Upper lobe of left lung (tissue), 6 donors: ENCODE data around the gene CTRL. TPM values are rescaled to one million over a fixed set of nuclear protein-coding genes. Genes with fewer than 3 reads are reported as not detected.
A peak's percentile ranks its signal among the peaks of the same experiment; 100 is the strongest.

Experiments
- ATAC-seq, 2 donors: fragments of 200-7000 bp; cut with Tn5 transposase; one replicate each; pipeline ENCODE4 v1.9.1; 2022; ENCODE audit warnings: mild to moderate bottlenecking in 2 of 2, moderate library complexity in 2 of 2; ENCODE audit not compliant: low FRiP score in 2 of 2
- DNase-seq, 2 donors: peaks; one replicate each; pipeline ENCODE4 v3.0.0-alpha.2; 2019 to 2020
- H3K27ac ChIP-seq, 4 donors: fragments of 200-600 bp; sonication (generic); one replicate each; pipeline ENCODE4 v1.5.1; 2016 to 2019
- H3K27me3 ChIP-seq, 4 donors: fragments of 200-600 bp; sonication (generic); one replicate each; pipeline ENCODE4 v1.5.1; 2017 to 2019
- H3K36me3 ChIP-seq, 4 donors: fragments of 200-600 bp; sonication (generic); one replicate each; pipeline ENCODE4 v1.5.1; 2016 to 2019
- H3K4me1 ChIP-seq, 4 donors: fragments of 200-600 bp; sonication (generic); one replicate each; pipeline ENCODE4 v1.5.1; 2018 to 2019
- H3K4me3 ChIP-seq, 4 donors: fragments of 200-600 bp; sonication (generic); one replicate each; pipeline ENCODE4 v1.5.1; 2017 to 2019; ENCODE audit warnings: mild to moderate bottlenecking in 2 of 4, moderate library complexity in 1 of 4
- H3K9me3 ChIP-seq, 4 donors: fragments of 200-600 bp; sonication (generic); one replicate each; pipeline ENCODE4 v1.5.1; 2018 to 2019
- EP300 ChIP-seq, 4 donors: sonication (generic); formaldehyde crosslinking; IDR thresholded peaks; one replicate each; pipeline ENCODE4 v1.5.1; 2017; ENCODE audit warnings: antibody characterized with exemption in 4 of 4, control low read depth in 2 of 4
- POLR2A ChIP-seq, 4 donors: fragments of 450-650 bp; IDR thresholded peaks; one replicate each; pipeline ENCODE4 v1.5.1; 2016 to 2017; ENCODE audit warnings: antibody characterized with exemption in 4 of 4, mild to moderate bottlenecking in 2 of 4
- POLR2AphosphoS5 ChIP-seq, 2 donors: sonication (generic); formaldehyde crosslinking; IDR thresholded peaks; one replicate each; pipeline ENCODE4 v1.5.1; 2017; ENCODE audit warnings: antibody characterized with exemption in 2 of 2
- WGBS, 2 donors: methylation state at CpG; one replicate each; pipeline ENCODE4 v1.1.5; 2017 to 2018; 5-methylcytosine and 5-hydroxymethylcytosine counted together
- total RNA-seq, 6 donors: library from RNA; depleted of rRNA in 4 of 6; stranded (reverse); fragments of >200 nt in 4 of 6; gene quantifications; one replicate each; pipeline versions ENCODE4 v1.1.0 to v1.2.1, GENCODE V29; 2016 to 2021
- TF ChIP-seq, protein P1 (sequence below), 6 experiments: fragments of 450-650 bp in 4 of 6; fragments of 200-600 bp in 2 of 6; sonication (generic) in 2 of 6; IDR thresholded peaks; one replicate each; pipeline ENCODE4 v1.5.1; 2016 to 2019; ENCODE audit warnings: antibody characterized with exemption in 6 of 6
- donor health status: DM: no; HTN: no; CAD: no; lungs with moderate emphysema.
- donor health status: DM: no; HTN: yes; CAD: no; lungs with severe emphysema.

Gene CTRL
- total RNA-seq, 6 donors from 2014 or later = 1.6 to 4.2 (median 2.4) TPM

DNA sequence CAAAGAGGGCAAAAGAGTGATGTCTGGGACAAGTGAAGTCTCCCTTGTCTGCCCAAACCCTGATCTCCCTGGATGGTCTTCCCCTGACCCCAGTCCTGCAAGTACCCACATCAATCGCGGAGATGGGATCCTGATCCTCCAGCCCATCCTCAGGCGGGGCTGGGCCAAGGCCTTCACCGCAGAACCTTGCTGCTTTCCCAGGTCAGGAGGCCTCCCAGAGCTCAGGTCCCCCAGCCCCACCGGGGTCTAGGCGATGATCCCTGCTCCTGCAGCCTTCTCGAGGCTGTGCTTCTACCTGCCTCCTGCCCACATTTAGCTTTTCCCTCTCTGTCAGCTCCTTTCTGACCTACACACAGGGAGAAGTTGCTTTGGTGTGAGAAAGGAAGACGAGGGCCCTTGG, 30.5 kb upstream of the CTRL start:
- TF ChIP-seq POLR2AphosphoS5 (IDR thresholded peaks at IDR 0.05) (no peak), POLR2A (IDR thresholded peaks at IDR 0.05) (no peak)
- TF ChIP-seq, protein P1, sequence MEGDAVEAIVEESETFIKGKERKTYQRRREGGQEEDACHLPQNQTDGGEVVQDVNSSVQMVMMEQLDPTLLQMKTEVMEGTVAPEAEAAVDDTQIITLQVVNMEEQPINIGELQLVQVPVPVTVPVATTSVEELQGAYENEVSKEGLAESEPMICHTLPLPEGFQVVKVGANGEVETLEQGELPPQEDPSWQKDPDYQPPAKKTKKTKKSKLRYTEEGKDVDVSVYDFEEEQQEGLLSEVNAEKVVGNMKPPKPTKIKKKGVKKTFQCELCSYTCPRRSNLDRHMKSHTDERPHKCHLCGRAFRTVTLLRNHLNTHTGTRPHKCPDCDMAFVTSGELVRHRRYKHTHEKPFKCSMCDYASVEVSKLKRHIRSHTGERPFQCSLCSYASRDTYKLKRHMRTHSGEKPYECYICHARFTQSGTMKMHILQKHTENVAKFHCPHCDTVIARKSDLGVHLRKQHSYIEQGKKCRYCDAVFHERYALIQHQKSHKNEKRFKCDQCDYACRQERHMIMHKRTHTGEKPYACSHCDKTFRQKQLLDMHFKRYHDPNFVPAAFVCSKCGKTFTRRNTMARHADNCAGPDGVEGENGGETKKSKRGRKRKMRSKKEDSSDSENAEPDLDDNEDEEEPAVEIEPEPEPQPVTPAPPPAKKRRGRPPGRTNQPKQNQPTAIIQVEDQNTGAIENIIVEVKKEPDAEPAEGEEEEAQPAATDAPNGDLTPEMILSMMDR (IDR thresholded peaks at IDR 0.05) = no peak
- WGBS, 2 donors = 94 to 95% methylated on average over 4 to 8 of the region's 8 CpGs
- H3K36me3 ChIP-seq = peaks cover 0 to 68% (median 43%) of the 10 kb centered on the region in 4 donors
- H3K27ac ChIP-seq = peak overlapping the region; percentile 74 to 89 (median 83)
- H3K4me3 ChIP-seq = no peak overlapping the region
- H3K27me3 ChIP-seq = no peaks in the 10 kb centered on the region
- ATAC-seq (no peak), DNase-seq (no peak)
- H3K9me3 ChIP-seq = no peaks in the 10 kb centered on the region
- H3K4me1 ChIP-seq = peaks cover 70 to 78% (median 73%) of the 10 kb centered on the region in 4 donors

DNA sequence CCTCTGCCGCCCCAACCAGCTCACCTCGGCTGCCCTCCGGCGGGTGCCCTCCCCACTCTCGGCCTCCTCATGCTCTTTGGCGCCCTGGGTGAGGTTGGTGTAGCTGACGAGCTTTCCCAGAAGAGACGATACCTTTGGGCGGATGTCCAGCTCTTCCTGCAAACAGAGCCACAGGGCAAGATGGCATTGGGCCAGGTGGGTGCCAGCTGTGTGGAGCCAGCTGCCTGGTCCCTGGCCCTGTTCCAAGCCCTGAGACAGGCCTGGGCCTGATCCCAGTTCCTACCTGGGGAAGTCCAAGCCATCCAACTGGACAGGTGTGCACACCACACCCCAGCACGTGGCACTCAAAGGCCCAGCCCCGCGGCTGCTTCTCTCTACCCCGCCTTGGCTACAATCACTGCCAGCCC, 29.9 kb upstream of the CTRL start:
- no peak for ATAC-seq
- Histone ChIP-seq H3K27me3 (no peaks in the 10 kb centered on the region), H3K27ac (peak overlapping the region; percentile 74 to 89 (median 83)), H3K4me3 (no peak overlapping the region), H3K9me3 (no peaks in the 10 kb centered on the region), H3K4me1 (peaks cover 64 to 73% (median 67%) of the 10 kb centered on the region in 4 donors), H3K36me3 (peaks cover 0 to 73% (median 45%) of the 10 kb centered on the region in 4 donors)
- DNase-seq = peak in 1 of 2 donors; percentile 82
- TF ChIP-seq EP300 (IDR thresholded peaks at IDR 0.05) = no peak
- peak in 1 of 2 donors; percentile 5 for TF ChIP-seq POLR2AphosphoS5 (IDR thresholded peaks at IDR 0.05)
- WGBS, 2 donors = 63 to 76% methylated on average over 9 to 10 of the region's 13 CpGs

DNA sequence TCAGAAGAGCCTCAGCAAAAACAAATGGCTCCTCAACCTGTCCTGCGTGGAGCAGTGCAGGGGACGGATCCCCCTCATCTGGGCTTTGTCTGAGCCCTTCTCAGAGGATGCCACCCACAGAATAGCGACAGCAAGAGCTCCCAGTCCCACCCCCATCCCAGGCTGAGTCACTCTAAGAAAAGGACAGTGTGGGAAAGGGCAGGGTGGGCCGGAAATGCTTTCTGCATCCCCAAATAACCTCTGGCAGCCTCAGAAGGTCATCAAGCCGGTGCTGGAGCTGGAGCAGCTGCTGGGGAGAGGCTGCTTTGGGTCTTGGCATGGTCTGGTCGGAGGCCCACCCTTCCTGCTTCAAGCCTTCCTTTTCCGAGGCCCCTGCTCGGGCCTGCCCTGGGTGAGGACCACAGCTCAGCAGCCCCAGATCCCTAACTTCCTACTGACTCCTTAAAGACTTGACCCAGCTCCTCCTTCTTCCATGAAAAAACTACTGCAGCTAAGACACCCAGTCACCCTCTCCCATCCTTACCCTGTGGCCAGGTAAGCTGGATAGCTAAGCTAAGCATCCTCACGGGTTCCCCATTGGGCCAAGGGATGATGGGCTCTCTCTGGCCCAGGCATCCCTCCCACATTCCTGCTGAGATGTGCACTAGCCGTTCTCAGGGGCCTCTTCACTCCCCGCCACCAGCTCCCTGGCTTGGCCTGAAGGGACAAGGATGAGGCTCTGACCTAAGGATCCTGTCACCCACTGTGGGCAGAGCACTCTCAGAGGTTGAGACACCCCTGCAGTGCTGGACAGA, 28.1 kb upstream of the CTRL start:
- peak; percentile 68 to 84 for ATAC-seq
- Histone ChIP-seq H3K9me3 (no peaks in the 10 kb centered on the region), H3K4me1 (peaks cover 48 to 60% (median 57%) of the 10 kb centered on the region in 4 donors), H3K36me3 (peaks cover 0 to 89% (median 58%) of the 10 kb centered on the region in 4 donors), H3K4me3 (no peak overlapping the region), H3K27ac (peak overlapping the region; percentile 74 to 89 (median 83)), H3K27me3 (no peaks in the 10 kb centered on the region)
- TF ChIP-seq POLR2A (IDR thresholded peaks at IDR 0.05) (no peak), POLR2AphosphoS5 (IDR thresholded peaks at IDR 0.05) (peak; percentile 71 to 85), EP300 (IDR thresholded peaks at IDR 0.05) (peak in 2 of 4 donors; percentile 65 to 92)
- TF ChIP-seq, protein P1 (IDR thresholded peaks at IDR 0.05) = no peak
- peak; percentile 19 to 51 for DNase-seq
- 48 to 58% methylated on average over 6 to 9 of the region's 11 CpGs for WGBS, 2 donors

DNA sequence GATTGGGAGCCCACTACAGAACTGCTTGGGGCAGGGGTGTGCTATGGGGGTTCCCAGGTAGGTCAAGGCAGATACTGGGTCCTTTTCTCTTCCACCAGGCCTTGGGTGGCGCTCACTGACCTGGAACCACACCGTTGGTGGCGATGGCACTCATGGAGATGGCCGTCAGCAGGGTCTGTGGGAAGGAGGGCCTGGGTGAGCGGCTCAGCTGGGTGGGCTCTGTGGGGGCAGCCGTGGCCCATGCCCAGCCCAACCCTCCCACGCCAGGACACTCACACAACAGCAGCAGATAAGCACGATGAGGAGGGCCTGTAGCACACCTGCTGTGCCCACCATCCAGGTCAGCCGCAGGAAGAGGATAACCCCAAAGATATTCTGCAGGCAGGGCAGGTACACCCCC, 26.0 kb upstream of the CTRL start:
- Histone ChIP-seq H3K27me3 (no peaks in the 10 kb centered on the region), H3K36me3 (peaks cover 8 to 98% (median 69%) of the 10 kb centered on the region in 4 donors), H3K4me3 (no peak overlapping the region), H3K27ac (peak overlapping the region; percentile 69 to 89 (median 83)), H3K9me3 (no peaks in the 10 kb centered on the region), H3K4me1 (peaks cover 30 to 41% (median 39%) of the 10 kb centered on the region in 4 donors)
- 95 to 98% methylated on average over 8 to 9 of the region's 9 CpGs for WGBS, 2 donors
- TF ChIP-seq POLR2AphosphoS5 (IDR thresholded peaks at IDR 0.05) (no peak), EP300 (IDR thresholded peaks at IDR 0.05) (no peak), POLR2A (IDR thresholded peaks at IDR 0.05) (no peak)
- ATAC-seq = no peak
- no peak for DNase-seq

DNA sequence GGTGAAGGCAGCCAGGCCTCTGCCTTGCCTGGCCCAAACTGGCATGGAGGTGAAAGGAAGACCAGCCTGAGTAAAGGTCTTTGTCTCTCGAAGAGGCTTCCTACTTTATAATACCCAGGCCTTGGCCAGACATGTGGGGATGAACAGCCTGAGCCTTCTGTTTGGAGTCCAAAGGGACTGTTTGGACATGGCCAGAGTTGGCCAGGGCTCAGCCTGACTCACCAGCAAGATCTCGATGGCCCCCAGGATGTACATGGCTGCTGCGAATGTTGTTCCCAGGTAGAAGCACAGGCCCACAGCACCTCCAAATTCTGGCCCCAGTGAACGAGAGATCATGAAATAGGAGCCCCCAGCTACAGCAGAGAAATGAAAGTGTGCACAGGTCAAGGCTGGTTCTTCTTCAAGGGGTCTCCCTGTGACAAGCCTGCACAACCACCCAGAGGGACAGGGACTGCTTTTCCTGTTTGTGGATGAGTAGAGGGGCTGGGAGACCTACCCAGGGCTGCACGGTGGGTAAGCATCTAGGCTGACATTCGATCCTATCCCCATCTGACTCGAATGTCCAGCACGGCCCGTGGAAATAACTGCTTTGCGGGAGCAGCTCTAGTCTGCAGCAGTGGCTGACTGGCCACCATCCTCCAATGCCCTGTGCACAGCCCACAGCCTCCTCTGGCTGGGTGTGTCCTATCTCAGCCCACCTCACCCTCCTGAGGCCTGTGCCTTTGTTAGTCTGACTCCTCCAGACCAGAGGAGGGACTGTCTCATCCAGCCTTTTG, 22.9 kb upstream of the CTRL start:
- 89 to 92% methylated on average over 4 to 10 of the region's 10 CpGs for WGBS, 2 donors
- H3K27me3 ChIP-seq = no peaks in the 10 kb centered on the region
- ATAC-seq (no peak), DNase-seq (no peak)
- TF ChIP-seq POLR2AphosphoS5 (IDR thresholded peaks at IDR 0.05) (no peak), EP300 (IDR thresholded peaks at IDR 0.05) (no peak), POLR2A (IDR thresholded peaks at IDR 0.05) (no peak)
- TF ChIP-seq, protein P1 (IDR thresholded peaks at IDR 0.05) = no peak
- H3K4me3 ChIP-seq = no peak overlapping the region
- H3K27ac ChIP-seq = peak overlapping the region in 1 of 4 donors; percentile 14
- H3K9me3 ChIP-seq = no peaks in the 10 kb centered on the region
- peaks cover 8 to 15% (median 11%) of the 10 kb centered on the region in 4 donors for H3K4me1 ChIP-seq
- peaks cover 21 to 99% (median 70%) of the 10 kb centered on the region in 4 donors for H3K36me3 ChIP-seq
